RPMI8226 (cell line): Measurements from ENCODE around the gene CLCA1.

Source experiments
- DNase-seq: peaks from one replicate; pipeline ENCODE4 v3.0.0-alpha.2; 2015

CLCA1 gene

DNA sequence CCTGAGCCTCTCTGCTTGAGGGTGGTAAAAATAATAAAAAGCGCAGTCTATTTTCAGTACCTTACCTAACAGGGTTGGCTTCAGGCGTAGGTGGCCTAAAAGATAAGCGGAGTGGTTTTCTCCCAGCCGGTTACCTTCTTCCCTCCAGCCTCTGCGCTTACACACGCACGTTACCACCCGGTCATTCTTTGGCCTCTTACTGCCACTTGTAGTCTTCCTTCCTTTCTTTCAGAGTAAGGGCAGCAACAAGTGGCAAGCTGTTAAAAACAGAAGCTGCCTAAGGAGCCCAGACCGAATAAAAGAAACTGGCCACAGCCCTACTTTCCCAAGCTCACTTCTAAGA is 35.4 kb downstream of the CLCA1 start:
- DNase-seq: no peak

GRCh38 chr1:86504895-86505563 is 36.3 kb downstream of the CLCA1 start:
- DNase-seq: no peak

DNA sequence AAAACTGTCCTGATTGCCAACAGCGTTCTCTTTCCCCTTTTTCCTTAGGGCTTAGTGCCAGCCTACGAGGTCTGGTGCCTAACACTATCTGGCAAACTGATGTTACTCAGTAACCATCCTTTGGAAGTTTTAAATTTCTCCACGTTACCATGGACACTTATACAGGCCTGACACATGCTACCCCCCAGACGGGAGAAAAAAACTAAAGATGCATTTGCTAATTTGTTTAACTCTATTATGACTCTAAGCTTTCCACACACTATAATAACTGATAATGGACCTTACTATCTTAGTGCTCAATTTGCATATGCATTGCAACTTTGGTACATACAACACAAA is 36.8 kb downstream of the CLCA1 start:
- no peak for DNase-seq

- peak; percentile 5 for DNase-seq
These were observed 39.3 kb downstream of the CLCA1 start for GRCh38 chr1:86507935-86508582.

- no peak for DNase-seq
These were observed 39.8 kb downstream of the CLCA1 start for GRCh38 chr1:86508583-86508969.

- DNase-seq: peak; percentile 10
These were observed 46.9 kb downstream of the CLCA1 start for GRCh38 chr1:86515597-86515996.

- DNase-seq: no peak
These were observed 47.6 kb downstream of the CLCA1 start for GRCh38 chr1:86516335-86516734.

- no peak for DNase-seq
These were observed 48.6 kb downstream of the CLCA1 start for GRCh38 chr1:86517336-86517735.

DNA sequence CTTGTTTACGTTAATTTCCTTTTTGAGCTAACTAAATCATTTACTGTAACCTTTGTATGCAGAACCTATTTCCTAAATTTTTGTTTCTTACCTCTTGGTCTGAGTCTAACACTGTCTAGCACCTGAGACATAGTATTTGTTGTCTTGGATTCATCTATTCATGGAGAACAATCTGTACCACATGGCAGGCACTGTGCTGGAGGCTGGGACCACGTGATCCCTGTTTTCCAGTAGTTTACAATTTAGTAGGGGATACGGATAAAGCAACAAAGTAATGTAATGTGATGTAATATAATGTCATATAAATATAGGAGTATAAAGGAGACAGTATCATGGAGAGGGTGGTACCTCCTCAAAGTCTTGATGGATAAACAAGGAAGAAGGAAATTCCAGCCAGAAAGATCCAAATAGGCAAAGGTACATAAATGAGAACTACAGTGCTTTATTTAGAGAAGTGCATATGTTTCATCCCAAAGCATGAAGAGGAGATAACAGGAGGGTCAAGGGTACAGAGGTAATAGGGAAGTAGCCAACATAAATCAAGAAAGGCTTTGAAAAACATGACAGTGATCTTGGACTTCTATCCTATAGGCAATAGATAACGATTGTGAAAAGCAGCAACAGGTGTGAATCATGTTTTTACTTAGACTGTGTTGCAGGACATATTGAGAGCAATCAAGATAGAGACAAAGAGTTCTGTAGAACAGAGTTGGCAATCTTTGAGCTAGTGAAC is 52.2 kb downstream of the CLCA1 start:
- DNase-seq: no peak

DNA sequence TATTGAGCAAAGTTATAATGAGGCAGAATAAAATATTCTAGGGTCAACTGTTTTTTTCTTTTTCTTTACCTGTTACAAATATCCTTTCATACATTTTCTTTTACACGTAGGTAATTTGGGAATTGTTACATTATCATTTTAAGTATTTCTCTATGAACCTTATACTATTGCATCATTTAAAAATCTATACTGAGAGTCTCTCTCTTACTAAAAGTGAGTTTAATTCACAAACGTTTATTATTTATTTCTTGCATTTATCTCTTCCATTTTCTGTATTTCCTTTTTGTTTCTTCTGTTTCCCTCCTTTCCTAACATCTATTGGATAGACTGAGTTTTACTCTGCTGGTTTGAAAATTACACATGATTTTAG is 52.8 kb downstream of the CLCA1 start:
- no peak for DNase-seq

- DNase-seq: no peak
These were observed 53.5 kb downstream of the CLCA1 start for GRCh38 chr1:86522240-86522639.

DNA sequence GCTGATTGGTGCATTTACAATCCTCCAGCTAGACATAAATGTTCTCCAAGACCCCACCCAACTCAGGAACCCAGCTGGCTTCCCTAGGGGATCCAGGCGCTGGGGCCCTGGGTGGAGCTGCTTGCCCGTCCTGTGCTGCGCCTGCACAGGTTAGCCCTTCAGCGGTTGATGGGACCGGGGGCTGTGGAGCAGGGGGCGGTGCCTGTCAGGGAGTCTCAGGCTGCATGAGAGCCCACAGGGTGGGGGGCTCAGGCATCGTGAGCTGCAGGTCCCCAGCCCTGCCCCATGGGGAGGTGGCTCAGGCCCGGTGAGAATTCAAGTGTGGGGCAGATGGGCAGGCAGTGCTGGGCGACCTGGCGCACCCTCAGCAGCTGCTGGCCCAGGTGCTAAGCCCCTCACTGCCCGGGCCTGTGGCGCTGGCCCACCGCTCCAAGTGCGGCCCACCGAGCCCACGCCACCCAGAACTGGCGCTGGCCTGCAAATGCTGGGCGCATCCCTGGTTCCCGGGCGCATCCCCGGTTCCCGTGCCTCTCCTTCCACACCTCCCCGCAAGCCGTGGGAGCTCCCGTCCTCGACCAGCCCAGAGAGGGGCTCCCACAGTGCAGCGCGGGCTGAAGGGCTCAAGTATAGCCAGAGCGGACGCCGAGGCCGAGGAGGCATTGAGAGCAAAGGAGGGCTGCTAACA is 55.1 kb downstream of the CLCA1 start:
- no peak for DNase-seq

DNA sequence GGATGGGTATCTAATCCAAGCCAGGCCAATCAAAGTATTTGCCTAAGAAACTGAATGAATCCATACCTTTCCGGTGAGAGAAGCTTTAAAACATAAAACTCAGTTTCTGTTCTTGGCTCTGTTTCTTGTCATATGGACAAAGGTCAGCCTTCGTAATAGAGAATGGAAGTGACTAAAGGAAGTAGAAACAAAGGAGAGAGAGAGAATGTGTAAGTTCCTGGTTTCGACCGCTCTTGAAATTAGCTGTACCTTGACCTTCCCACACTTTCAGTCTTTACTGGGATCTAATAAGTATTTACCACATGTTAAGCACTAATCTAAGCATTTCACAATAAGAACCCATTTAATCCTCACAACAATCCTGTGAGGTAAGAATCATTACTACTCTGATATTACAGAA is 58.6 kb downstream of the CLCA1 start:
- no peak for DNase-seq

DNA sequence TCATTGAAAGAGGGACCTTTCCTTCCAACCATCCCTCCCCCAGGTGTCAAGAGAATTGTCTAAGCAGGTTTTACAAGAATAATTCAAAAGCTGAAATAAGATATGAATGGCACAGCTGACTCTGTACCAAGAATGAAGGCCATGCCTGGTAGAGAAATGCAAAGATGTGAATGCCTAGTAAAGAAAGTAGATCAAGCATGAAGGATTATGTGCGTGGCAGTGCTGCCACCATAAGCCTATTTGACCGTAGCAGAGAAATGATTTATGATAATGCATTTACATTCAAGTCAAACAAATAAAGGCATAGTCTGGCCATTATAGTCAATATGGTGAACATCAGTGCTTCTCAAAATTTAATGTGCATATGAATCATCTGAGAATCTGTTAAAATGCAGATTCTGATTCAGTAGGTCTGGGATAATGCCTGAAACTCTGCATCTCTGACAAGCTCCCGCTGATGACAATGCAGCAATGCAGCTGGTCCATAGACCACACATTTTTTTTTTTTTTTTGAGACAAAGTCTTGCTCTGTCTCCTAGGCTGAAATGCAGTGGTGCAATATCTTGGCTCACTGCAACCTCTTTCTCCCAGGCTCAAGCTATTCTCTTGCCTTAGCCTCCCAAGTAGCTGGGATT is 61.6 kb downstream of the CLCA1 start:
- no peak for DNase-seq

GRCh38 chr1:86537928-86538695 is 69.4 kb downstream of the CLCA1 start:
- DNase-seq: no peak

- DNase-seq: no peak
These were observed 70.0 kb downstream of the CLCA1 start for GRCh38 chr1:86538775-86539174.

DNA sequence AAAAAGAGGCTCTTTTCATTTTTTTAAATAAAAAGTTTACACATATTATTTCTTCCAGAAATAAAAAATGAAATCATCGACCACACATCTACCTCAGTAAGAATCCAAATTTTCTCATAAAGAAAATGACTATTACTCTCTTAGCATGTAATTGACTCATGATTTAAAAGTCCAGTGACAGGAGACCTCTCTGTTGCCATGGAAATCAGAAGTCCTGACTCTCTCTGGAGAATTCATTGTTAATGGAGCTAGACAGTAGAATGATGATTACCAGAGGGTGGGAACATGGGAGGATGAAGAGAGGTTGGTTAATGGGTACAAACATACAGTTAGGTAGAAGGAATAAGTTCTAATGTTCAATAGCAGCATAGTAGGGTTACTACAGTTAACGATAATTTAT is 73.1 kb downstream of the CLCA1 start:
- no peak for DNase-seq

GRCh38 chr1:86542631-86543030 is 73.9 kb downstream of the CLCA1 start:
- DNase-seq: no peak

DNA sequence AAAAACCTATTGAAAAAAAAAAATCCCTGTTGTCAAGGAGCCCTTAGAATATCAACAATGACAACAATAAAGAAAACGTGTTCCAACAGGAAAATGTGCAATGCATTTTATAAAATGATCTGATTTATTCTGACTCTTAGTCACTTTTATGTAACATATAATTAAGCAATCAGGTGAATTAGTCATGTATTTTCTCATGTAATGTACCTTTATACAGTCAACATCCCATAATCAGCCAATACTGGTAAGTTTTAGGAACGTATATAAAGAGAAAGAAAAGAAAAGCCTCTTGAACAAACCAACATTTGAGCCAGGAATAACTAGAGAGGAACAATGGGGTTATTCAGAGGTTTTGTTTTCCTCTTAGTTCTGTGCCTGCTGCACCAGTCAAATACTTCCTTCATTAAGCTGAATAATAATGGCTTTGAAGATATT is 78.1 kb downstream of the CLCA1 start, which contains the start of gene CLCA4:
CLCA4 (plus strand) TSS at position 292 of the 435 bp plus-strand sequence; CDS start at position 334, 42 bp downstream.
- DNase-seq: no peak

DNA sequence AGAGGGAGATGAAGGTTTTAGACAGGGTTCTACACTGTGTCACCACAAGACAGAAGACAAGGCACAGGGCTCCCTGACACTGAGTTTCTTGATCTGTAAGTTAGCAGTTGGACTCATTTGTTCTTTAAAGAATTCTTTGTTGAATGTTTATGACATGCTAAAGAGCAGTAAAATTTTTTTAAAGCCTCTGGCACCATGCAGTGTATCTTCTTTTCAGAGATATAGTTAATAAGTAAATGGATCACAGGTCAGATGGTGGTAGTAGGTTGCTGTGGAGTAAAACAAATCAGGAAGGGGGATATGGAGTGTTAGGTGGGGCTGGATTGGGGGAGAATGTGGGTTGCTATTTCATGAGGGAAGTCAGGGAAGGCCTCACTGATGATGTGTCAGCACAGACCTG is 80.1 kb downstream of the CLCA1 start:
- no peak for DNase-seq
